Erythroblast (primary cell): ENCODE data around the gene CDCA3.

Experiments
- GATA1 ChIP-seq: IDR thresholded peaks from 2 replicates; pipeline ENCODE4 v1.6.1; 2011; ENCODE audit warnings: low read depth, mild to moderate bottlenecking, control low read depth, low read length, moderate library complexity
- POLR2A ChIP-seq: IDR thresholded peaks from 2 replicates; pipeline ENCODE4 v1.6.1; 2011; ENCODE audit warnings: mild to moderate bottlenecking, low read length

DNA sequence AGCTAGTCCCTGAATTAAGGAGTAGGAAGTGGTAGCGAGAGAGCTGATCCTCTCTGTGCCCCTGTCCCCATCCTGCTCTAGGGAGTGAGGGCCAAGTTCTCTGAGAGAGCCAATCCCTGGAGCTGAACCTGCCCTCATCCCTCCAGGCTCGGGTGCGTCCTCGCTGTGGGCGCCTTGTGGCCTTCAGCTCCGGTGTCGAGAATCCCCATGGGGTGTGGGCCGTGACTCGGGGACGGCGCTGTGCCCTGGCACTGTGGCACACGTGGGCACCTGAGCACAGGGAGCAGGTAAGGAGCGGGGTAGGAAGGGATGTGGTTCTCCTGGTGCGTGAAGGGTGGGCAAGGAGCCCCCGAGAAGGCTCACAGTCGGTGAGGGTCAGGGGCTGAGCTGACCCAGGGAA is 12.2 kb downstream of the CDCA3 start:
- TF ChIP-seq POLR2A: no peak
- no peak for TF ChIP-seq GATA1
